Brain microvascular endothelial cell (primary cell): Measurements from ENCODE around the gene CAPN11.
"Not testable (repeated sequence)": the region's sequence is repeated elsewhere in the genome, so short reads cannot be mapped to it uniquely, and the experiment has no call there.

Experiments used
- DNase-seq: peaks from one replicate; pipeline ENCODE4 v3.0.0-alpha.2; 2020
- H3K27ac ChIP-seq: fragments of 250-450 bp; sonication (Bioruptor Pico); 2 replicates; pipeline ENCODE4 v1.5.1; 2020; ENCODE audit warnings: mild to moderate bottlenecking, moderate library complexity
- H3K27me3 ChIP-seq: fragments of 250-450 bp; sonication (Bioruptor Pico); replicated peaks from 2 replicates; pipeline ENCODE4 v1.5.1; 2020; ENCODE audit warnings: mild to moderate bottlenecking
- H3K36me3 ChIP-seq: fragments of 250-450 bp; sonication (Bioruptor Pico); replicated peaks from 2 replicates; pipeline ENCODE4 v1.5.1; 2020; ENCODE audit warnings: mild to moderate bottlenecking
- H3K4me3 ChIP-seq: 2 replicates; pipeline ENCODE4 v1.5.1; 2011; ENCODE audit warnings: low read depth, mild to moderate bottlenecking, control low read depth, low read length, moderate library complexity
- CTCF ChIP-seq: IDR thresholded peaks from 2 replicates; pipeline ENCODE4 v1.5.1; 2011; ENCODE audit warnings: low read depth, mild to moderate bottlenecking, moderate library complexity, low read length, control low read depth, inconsistent platforms; ENCODE audit errors: missing control alignments
- in situ Hi-C: cut with HindIII; loops from 2 replicates; pipeline ENCODE4 v1.10.0; 2017; ENCODE audit warnings: low sequenced_read_pairs, low pct_ligation_motif_present

The CAPN11 gene

GRCh38 chr6:44190715-44191114 lies 32.1 kb downstream of the CAPN11 start:
- TF ChIP-seq CTCF: no peak
- no peaks in the 10 kb centered on the region for H3K27me3 ChIP-seq
- in situ Hi-C loops: no loop called here
- no peak overlapping the region for H3K4me3 ChIP-seq
- no peaks in the 10 kb centered on the region for H3K36me3 ChIP-seq
- no peak for DNase-seq
- H3K27ac ChIP-seq: no peak overlapping the region

GRCh38 chr6:44192428-44193041 lies 33.9 kb downstream of the CAPN11 start:
- no peak overlapping the region for H3K4me3 ChIP-seq
- H3K27ac ChIP-seq: no peak overlapping the region
- no peaks in the 10 kb centered on the region for H3K36me3 ChIP-seq
- in situ Hi-C loops: no loop called here
- H3K27me3 ChIP-seq: no peaks in the 10 kb centered on the region
- TF ChIP-seq CTCF: no peak
- no peak for DNase-seq

GRCh38 chr6:44193307-44193910 lies 34.8 kb downstream of the CAPN11 start:
- no peak for TF ChIP-seq CTCF
- in situ Hi-C loops: no loop called here

GRCh38 chr6:44194326-44194725 lies 35.7 kb downstream of the CAPN11 start:
- TF ChIP-seq CTCF: no peak
- no peak for DNase-seq
- in situ Hi-C loops: no loop called here
- no peak overlapping the region for H3K27ac ChIP-seq
- no peaks in the 10 kb centered on the region for H3K27me3 ChIP-seq
- no peak overlapping the region for H3K4me3 ChIP-seq
- H3K36me3 ChIP-seq: no peaks in the 10 kb centered on the region

More at GRCh38 chr6:44193307-44193910, 34.8 kb downstream of the CAPN11 start:
- no peak for DNase-seq
- no peaks in the 10 kb centered on the region for H3K36me3 ChIP-seq
- no peak overlapping the region for H3K4me3 ChIP-seq
- H3K27ac ChIP-seq: no peak overlapping the region
- H3K27me3 ChIP-seq: no peaks in the 10 kb centered on the region

GRCh38 chr6:44196351-44196750 lies 37.7 kb downstream of the CAPN11 start:
- H3K36me3 ChIP-seq, DNase-seq, H3K27me3 ChIP-seq, H3K27ac ChIP-seq, H3K4me3 ChIP-seq, in situ Hi-C loops: not testable (repeated sequence)

- no peak for TF ChIP-seq CTCF
- no peak for DNase-seq
- in situ Hi-C loops: no loop called here
Observed at GRCh38 chr6:44198684-44199083, 40.1 kb downstream of the CAPN11 start.

More at GRCh38 chr6:44198684-44199083, 40.1 kb downstream of the CAPN11 start:
- no peaks in the 10 kb centered on the region for H3K27me3 ChIP-seq
- H3K27ac ChIP-seq: no peak overlapping the region
- no peak overlapping the region for H3K4me3 ChIP-seq
- no peaks in the 10 kb centered on the region for H3K36me3 ChIP-seq
